ENCODE results near the gene PKN1.
"Not testable (repeated sequence)": the region's sequence is repeated elsewhere in the genome, so short reads cannot be mapped to it uniquely, and the experiment has no call there.

Gene PKN1

GRCh38 chr19:14432791-14433553 lies at the start of gene PKN1:
Gene PKN1, plus strand, starts transcription at chr19:14433306. Its CDS starts 216 bp downstream, at chr19:14433522.
- DNase-seq (ENCODE audit: low spot score), result no peak

- DNase-seq (ENCODE audit: low spot score), result peak; percentile 30
Measured at GRCh38 chr19:14383661-14384555, 49.2 kb upstream of the PKN1 start.

DNA sequence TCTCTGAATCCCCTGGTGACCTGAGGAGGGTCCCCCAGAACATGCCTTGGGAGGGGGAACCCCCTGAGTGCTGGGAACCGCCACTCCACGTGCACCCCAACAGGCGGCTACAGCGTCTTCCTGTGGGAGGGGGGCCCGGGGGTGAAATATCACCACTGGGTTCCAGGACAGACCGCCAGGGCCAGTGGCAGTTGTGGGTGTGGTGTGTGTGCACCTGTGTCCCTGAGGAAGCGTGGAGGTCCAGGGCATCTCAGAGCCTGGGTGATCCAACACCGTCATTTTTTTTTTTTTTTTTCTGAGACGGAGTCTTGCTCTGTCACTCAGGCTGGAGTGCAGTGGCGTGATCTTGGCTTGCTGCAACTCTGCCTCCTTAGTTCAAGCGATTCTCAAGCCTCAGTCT lies 47.6 kb upstream of the PKN1 start:
- DNase-seq (ENCODE audit: low spot score), result no peak

DNA sequence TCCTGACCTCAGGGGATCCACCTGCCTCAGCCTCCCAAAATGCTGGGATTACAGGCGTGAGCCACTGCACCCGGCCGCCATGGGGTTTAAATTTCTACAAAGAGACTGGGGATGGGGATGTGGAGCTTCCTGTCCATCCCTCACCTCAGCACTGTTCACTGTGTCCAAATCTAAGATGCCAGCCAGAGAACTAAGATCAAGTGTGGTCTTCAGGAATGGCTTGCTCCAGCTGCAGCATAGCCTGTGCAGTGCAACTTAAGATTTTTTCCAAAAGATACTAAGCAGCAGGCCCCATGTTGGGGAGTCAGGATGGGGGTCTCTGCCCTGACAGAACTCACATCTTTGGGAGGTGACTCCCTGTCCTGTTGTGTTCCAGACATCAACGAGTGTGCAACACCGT lies 42.6 kb upstream of the PKN1 start:
- DNase-seq (ENCODE audit: low spot score), result no peak

DNA sequence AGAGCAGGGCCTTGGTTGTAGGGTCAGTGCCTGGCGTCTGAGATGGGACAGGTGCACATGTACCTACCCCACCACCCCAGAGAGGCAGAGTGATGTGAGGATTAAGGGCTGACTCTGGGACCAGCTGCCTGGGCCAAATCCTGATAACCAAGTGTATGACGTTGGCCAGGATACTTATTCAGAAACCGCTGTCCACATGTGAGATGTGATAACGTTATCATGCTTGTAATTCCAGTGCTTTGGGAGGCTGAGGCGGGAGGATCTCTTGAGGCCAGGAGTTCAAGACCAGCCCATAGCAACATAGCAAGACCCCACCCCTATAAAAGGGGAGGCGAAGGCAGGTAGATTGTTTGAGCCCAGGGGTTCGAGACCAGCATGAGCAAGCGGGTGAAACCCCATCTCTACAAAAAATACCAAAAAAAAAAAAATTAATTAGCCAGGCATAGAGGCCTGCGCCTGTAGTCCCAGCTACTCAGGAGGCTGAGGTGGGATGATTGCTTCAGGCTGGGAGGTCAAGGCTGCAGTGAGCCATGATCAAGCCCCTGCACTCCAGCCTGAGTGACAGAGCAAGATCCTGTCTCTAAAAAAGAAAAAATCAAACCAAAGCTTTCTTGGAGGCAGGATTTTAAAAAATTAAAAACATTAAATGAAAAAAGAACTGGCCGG lies 41.8 kb upstream of the PKN1 start:
- peak; percentile 18 for DNase-seq (ENCODE audit: low spot score)

GRCh38 chr19:14393329-14393728 lies 39.8 kb upstream of the PKN1 start:
- DNase-seq (ENCODE audit: low spot score), result no peak

- no peak for DNase-seq (ENCODE audit: low spot score)
Measured at GRCh38 chr19:14394167-14394566, 38.9 kb upstream of the PKN1 start.

- DNase-seq (ENCODE audit: low spot score), result no peak
Measured at GRCh38 chr19:14395262-14395661, 37.8 kb upstream of the PKN1 start.

- DNase-seq (ENCODE audit: low spot score), result no peak
Measured at GRCh38 chr19:14395710-14396336, 37.3 kb upstream of the PKN1 start.

DNA sequence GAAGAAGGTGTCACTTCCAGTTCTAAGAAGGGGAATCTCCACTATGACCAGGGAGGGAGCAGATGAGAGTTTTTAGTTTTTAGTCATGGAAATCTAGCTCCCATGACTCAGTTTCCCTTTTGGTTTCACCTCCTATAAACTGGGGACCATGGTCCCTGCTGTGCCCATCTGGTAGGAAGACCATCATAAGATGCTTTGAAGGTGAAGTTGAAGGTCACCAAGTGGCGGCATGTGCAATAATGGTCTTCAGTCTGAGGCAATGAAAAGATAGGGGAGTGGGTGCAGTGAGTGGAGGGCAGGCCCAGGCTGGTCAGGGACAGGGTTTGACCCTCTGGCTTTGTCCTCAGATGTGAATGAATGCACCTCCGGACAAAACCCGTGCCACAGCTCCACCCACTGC lies 36.4 kb upstream of the PKN1 start:
- not testable (repeated sequence) for DNase-seq (ENCODE audit: low spot score)

DNA sequence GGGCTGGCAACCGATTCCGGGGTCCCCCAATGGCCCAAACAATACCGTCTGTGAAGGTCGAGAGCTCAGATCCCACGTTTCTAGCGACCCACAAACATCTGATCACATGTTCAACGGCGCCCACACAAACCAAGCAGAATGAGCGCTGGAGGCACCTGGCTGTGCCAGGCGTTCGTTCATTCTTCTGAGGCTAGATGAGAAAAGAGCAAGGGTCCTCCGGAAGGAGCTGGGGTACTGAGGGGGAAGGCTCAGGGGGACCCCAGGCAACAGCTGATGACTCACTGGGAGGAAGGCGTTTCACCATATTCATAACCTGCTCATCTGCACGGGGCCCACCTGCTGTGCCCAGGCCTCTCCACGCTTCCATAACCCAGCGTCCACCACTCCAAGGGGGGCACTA lies 35.9 kb upstream of the PKN1 start:
- not testable (repeated sequence) for DNase-seq (ENCODE audit: low spot score)

- DNase-seq (ENCODE audit: low spot score), result no peak
Measured at GRCh38 chr19:14400951-14401431, 32.1 kb upstream of the PKN1 start.

DNA sequence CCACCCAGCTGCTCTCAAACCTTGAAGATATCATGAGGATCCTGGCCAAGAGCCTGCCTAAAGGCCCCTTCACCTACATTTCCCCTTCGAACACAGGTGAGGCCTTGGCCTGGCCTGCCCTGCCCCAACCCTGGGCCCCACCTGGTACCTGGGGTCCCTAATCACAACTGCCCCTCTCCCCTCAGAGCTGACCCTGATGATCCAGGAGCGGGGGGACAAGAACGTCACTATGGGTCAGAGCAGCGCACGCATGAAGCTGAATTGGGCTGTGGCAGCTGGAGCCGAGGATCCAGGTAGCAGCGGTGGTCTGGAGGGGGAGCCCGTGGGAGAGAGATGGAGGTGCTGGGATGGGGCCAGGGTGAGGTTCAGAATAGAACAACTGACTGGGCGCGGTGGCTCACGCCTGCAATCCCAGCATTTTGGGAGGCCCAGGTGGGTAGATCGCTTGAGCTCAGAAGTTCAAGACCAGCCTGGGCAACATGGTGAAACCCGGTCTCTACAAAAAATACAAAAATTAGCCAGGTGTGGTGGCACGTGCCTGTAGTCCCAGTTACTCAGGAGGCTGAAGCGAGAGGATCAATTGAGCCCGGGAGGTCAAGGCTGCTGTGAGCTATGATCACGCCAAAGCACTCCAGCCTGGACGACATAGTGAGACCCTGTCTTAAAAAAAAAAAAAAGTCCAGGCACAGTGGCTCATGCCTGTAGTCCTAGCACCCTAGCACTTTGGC lies 31.5 kb upstream of the PKN1 start:
- DNase-seq (ENCODE audit: low spot score), result no peak

GRCh38 chr19:14402332-14403144 lies 30.6 kb upstream of the PKN1 start:
- DNase-seq (ENCODE audit: low spot score), result no peak

DNA sequence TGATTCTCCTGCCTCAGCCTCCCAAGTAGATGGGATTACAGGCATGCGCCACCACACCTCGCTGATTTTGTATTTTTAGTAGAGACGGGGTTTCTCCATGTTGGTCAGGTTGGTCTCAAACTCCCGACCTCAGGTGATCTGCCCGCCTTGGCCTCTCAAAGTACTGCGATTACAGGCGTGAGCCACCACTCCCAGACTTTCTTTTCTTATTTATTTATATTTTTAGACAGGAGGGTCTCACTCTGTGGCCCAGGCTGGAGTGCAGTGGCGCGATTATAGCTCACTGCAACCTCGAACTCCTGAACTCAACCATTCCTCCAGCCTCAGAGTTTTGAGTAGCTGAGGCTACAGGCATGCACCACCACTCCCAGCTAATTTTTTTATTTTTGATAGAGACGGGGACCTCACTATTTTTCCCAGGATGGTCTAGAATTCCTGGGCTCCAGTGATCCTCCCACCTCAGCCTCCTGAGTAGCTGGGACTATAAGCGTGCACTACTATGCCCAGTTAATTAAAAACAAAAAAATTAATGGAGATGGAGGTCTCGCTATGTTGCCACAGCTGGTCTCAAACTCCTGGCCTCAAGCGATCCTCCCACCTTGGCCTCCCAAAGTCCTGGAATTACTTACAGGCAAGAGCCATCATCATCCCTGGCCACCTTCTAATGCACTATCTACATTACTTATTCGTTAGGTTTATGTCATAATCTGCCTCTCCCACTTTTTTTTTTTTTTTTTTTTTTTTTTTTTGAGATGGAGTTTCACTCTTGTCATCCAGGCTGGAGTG lies 29.8 kb upstream of the PKN1 start:
- DNase-seq (ENCODE audit: low spot score), result not testable (repeated sequence)

DNA sequence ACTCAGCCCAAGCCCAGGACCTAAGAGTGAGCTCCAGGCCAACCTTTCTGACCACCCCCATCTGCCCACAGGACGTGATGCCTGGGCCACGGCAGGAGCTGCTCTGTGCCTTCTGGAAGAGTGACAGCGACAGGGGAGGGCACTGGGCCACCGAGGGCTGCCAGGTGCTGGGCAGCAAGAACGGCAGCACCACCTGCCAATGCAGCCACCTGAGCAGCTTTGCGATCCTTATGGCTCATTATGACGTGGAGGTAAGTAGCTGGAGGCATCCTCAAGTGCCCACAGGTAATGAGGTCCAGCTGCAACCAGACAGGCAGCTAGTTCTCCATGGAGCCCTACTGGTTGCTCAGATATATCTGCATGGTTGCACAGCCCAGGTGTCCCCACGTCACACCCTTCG lies 28.8 kb upstream of the PKN1 start:
- no peak for DNase-seq (ENCODE audit: low spot score)

DNA sequence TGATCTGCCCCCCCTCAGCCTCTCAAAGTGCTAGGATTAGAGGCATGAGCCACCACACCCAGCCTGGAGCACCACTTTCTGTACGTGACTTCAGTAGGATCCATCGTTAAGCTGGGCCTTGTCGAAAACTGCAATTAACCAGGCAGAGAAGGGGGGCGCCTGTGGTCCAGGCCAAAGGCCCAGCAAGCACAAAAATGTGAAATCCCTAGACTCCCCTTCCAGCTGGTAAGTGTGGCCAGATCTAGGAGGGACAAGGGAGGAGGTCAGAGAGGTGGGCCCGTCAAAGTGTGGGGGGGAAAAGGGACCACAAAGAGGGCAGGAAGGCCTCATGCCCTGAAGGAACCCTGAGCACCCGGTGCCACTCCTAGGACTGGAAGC lies 27.7 kb upstream of the PKN1 start:
- no peak for DNase-seq (ENCODE audit: low spot score)

- peak; percentile 89 for DNase-seq (ENCODE audit: low spot score)
Measured at GRCh38 chr19:14405758-14406644, 27.1 kb upstream of the PKN1 start.

Data from hematopoietic multipotent progenitor cell treated with erythropoietin and hydrocortisone succinate and interleukin-3 and kit ligand, for 15 days (in vitro differentiated cells).